Hepatocyte (in vitro differentiated cells): Measurements from ENCODE around the gene SBF2. TPM values are rescaled to one million over a fixed set of nuclear protein-coding genes. Genes with fewer than 3 reads are reported as not detected.
"Not testable (repeated sequence)": the region's sequence is repeated elsewhere in the genome, so short reads cannot be mapped to it uniquely, and the experiment has no call there.

ENCODE experiments used
- DNase-seq: peaks from one replicate; pipeline ENCODE4 v3.0.0-alpha.2; 2016; ENCODE audit warnings: low spot score
- H2AFZ ChIP-seq: fragments of 200-600 bp; sonication (generic); 2 replicates; pipeline ENCODE4 v1.6.0; 2016; ENCODE audit warnings: antibody characterized with exemption, mild to moderate bottlenecking
- H3K27ac ChIP-seq: fragments of 200-600 bp; sonication (generic); 2 replicates; pipeline ENCODE4 v1.5.1; 2016; ENCODE audit warnings: mild to moderate bottlenecking
- H3K27me3 ChIP-seq: fragments of 200-600 bp; sonication (generic); 2 replicates; pipeline ENCODE4 v1.6.1; 2016
- H3K36me3 ChIP-seq: fragments of 200-600 bp; sonication (generic); replicated peaks from 2 replicates; pipeline ENCODE4 v1.5.1; 2016; ENCODE audit warnings: low read depth; ENCODE audit not compliant: insufficient read depth
- H3K4me1 ChIP-seq: fragments of 200-600 bp; sonication (generic); 2 replicates; pipeline ENCODE4 v1.5.1; 2016; ENCODE audit warnings: mild to moderate bottlenecking, moderate library complexity; ENCODE audit not compliant: insufficient read depth
- H3K4me2 ChIP-seq: fragments of 200-600 bp; sonication (generic); 2 replicates; pipeline ENCODE4 v1.6.0; 2016
- H3K4me3 ChIP-seq: fragments of 200-600 bp; sonication (generic); 2 replicates; pipeline ENCODE4 v1.5.1; 2016; ENCODE audit warnings: mild to moderate bottlenecking
- H3K79me2 ChIP-seq: fragments of 200-600 bp; sonication (generic); 2 replicates; pipeline ENCODE4 v1.6.0; 2017; ENCODE audit warnings: mild to moderate bottlenecking
- H3K9me2 ChIP-seq: fragments of 200-600 bp; sonication (generic); replicated peaks from 2 replicates; pipeline ENCODE4 v1.6.0; 2017; ENCODE audit warnings: mild to moderate bottlenecking; ENCODE audit not compliant: insufficient read depth
- H3K9me3 ChIP-seq: fragments of 200-600 bp; sonication (generic); 2 replicates; pipeline ENCODE4 v1.5.1; 2016; ENCODE audit warnings: low read depth, mild to moderate bottlenecking
- H4K20me1 ChIP-seq: fragments of 200-600 bp; sonication (generic); 2 replicates; pipeline ENCODE4 v1.6.0; 2016; ENCODE audit warnings: mild to moderate bottlenecking; ENCODE audit not compliant: insufficient read depth, poor library complexity, severe bottlenecking
- CTCF ChIP-seq: fragments of 200-600 bp; sonication (generic); IDR thresholded peaks from 2 replicates; pipeline ENCODE4 v1.5.1; 2016; ENCODE audit warnings: antibody characterized with exemption, mild to moderate bottlenecking; ENCODE audit not compliant: poor library complexity
- EZH2 ChIP-seq: fragments of 200-600 bp; sonication (generic); IDR thresholded peaks from 2 replicates; pipeline ENCODE4 v1.6.1; 2016; ENCODE audit warnings: antibody characterized with exemption, mild to moderate bottlenecking, borderline replicate concordance
- EZH2phosphoT487 ChIP-seq: fragments of 200-600 bp; sonication (generic); IDR thresholded peaks from one replicate; pipeline ENCODE4 v1.6.1; 2018; ENCODE audit warnings: antibody characterized with exemption, mild to moderate bottlenecking, low read depth, moderate library complexity; ENCODE audit not compliant: unreplicated experiment, severe bottlenecking
- WGBS: methylation state at CpG from one replicate; pipeline ENCODE4 v1.1.6; 2016; ENCODE audit warnings: low lambda C conversion rate; ENCODE audit errors: missing lambda C conversion rate; 5-methylcytosine and 5-hydroxymethylcytosine counted together
- polyA plus RNA-seq: library from polyadenylated mRNA; unstranded; fragments of >200 nt; fragmentation: Nextera tagmentation; extraction: Ambion mirVana; gene quantifications from 2 replicates; pipeline ENCODE4 v1.2.1, GENCODE V29; 2016
- total RNA-seq: library from RNA; depleted of rRNA; stranded (reverse); fragments of >200 nt; gene quantifications from 2 replicates; pipeline ENCODE4 v1.2.3, GENCODE V29; 2014

Gene SBF2
- total and polyA plus RNA-seq, 2 experiments from 2014 or later, result 25.7 to 83.2 TPM

GRCh38 chr11:9941991-9942390 is 352.0 kb downstream of the SBF2 start:
- no peaks in the 10 kb centered on the region for H3K9me3 ChIP-seq

DNA sequence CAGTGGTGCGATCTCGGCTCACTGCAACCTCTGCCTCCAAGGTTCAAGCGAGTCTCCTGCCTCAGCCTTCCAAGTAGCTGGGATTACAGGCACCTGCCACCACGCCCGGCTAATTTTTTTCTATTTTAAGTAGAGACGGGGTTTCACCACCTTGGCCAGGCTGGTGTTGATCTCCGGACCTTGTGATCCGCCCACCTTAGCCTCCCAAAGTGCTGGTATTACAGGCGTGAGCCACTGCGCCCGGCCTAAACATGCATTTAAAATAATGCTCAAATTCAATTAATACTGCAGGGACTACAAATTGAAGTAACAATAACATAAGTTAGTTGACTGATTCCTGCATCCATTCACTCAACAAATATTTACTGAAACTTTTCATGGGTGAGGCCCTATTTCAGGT is 354.9 kb downstream of the SBF2 start:
- H2AFZ ChIP-seq, H3K79me2 ChIP-seq, H3K4me3 ChIP-seq, H3K27me3 ChIP-seq, H3K4me2 ChIP-seq, H3K36me3 ChIP-seq, H3K9me2 ChIP-seq, DNase-seq, H3K27ac ChIP-seq, H3K9me3 ChIP-seq, H4K20me1 ChIP-seq, H3K4me1 ChIP-seq: not testable (repeated sequence)
- WGBS, result 88% methylated on average over 10 of the region's 11 CpGs

More at GRCh38 chr11:9941991-9942390, 352.0 kb downstream of the SBF2 start:
- no peaks in the 10 kb centered on the region for H3K9me2 ChIP-seq
- H4K20me1 ChIP-seq, result no peaks in the 10 kb centered on the region
- DNase-seq, result no peak
- no peak overlapping the region for H3K4me3 ChIP-seq
- peaks cover 2% of the 10 kb centered on the region for H3K4me1 ChIP-seq
- 93% methylated on average over 5 of the region's 5 CpGs for WGBS
- TF ChIP-seq CTCF (no peak), EZH2 (no peak), EZH2phosphoT487 (no peak)
- H3K4me2 ChIP-seq, result no peak overlapping the region
- H3K27me3 ChIP-seq, result no peaks in the 10 kb centered on the region
- no peak overlapping the region for H3K27ac ChIP-seq
- no peak overlapping the region for H2AFZ ChIP-seq
- H3K79me2 ChIP-seq, result no peaks in the 10 kb centered on the region
- H3K36me3 ChIP-seq, result no peaks in the 10 kb centered on the region

- H3K4me2 ChIP-seq, result no peak overlapping the region
- H3K9me2 ChIP-seq, result no peaks in the 10 kb centered on the region
Measured at GRCh38 chr11:9936754-9937153, 357.3 kb downstream of the SBF2 start.

GRCh38 chr11:9932843-9933242 is 361.2 kb downstream of the SBF2 start:
- H2AFZ ChIP-seq, H3K4me3 ChIP-seq: not testable (repeated sequence)

More at GRCh38 chr11:9936754-9937153, 357.3 kb downstream of the SBF2 start:
- TF ChIP-seq CTCF, result no peak
- TF ChIP-seq EZH2, result no peak
- no peak for TF ChIP-seq EZH2phosphoT487
- Histone ChIP-seq H3K9me3 (no peaks in the 10 kb centered on the region), H3K27me3 (no peaks in the 10 kb centered on the region), H3K79me2 (no peaks in the 10 kb centered on the region), H2AFZ (no peak overlapping the region), H3K4me1 (no peaks in the 10 kb centered on the region), H3K4me3 (no peak overlapping the region), H3K36me3 (no peaks in the 10 kb centered on the region), H3K27ac (no peak overlapping the region), H4K20me1 (no peaks in the 10 kb centered on the region)
- DNase-seq, result no peak

GRCh38 chr11:9930562-9931331 is 363.3 kb downstream of the SBF2 start:
- not testable (repeated sequence) for H3K4me3 ChIP-seq, H3K27ac ChIP-seq, H3K27me3 ChIP-seq, H3K9me3 ChIP-seq, H3K4me2 ChIP-seq, H2AFZ ChIP-seq, H3K36me3 ChIP-seq, H3K79me2 ChIP-seq, H3K9me2 ChIP-seq, H4K20me1 ChIP-seq, H3K4me1 ChIP-seq
- DNase-seq, result peak; percentile 11
- WGBS, result 94% methylated on average over 14 of the region's 14 CpGs

More at GRCh38 chr11:9932843-9933242, 361.2 kb downstream of the SBF2 start:
- not testable (repeated sequence) for DNase-seq, H4K20me1 ChIP-seq, H3K4me1 ChIP-seq, H3K27ac ChIP-seq, H3K9me3 ChIP-seq, H3K36me3 ChIP-seq, H3K9me2 ChIP-seq, H3K27me3 ChIP-seq, H3K4me2 ChIP-seq, H3K79me2 ChIP-seq
- 100% methylated on average over 2 of the region's 2 CpGs for WGBS
